Activated T-cell treated with anti-CD3 and anti-CD28 coated beads, Interleukin-2, amount 50 U/mL, for 72 hours (primary cell): ENCODE measurements around the gene PRDM16. TPM values are rescaled to one million over a fixed set of nuclear protein-coding genes. Genes with fewer than 3 reads are reported as not detected.

ENCODE experiments used
- ATAC-seq, 2 donors: fragments of 150-1000 bp; cut with Tn5 transposase; replicated peaks in 1 of 2; 2 replicates each; pipeline ENCODE4 v1.10.0; 2021; ENCODE audit warnings: moderate library complexity in 2 of 2, mild to moderate bottlenecking in 1 of 2
- DNase-seq, 2 donors: peaks; one replicate each; pipeline ENCODE4 v3.0.0; 2021 to 2022; ENCODE audit warnings: mixed read lengths in 1 of 2
- H3K27ac Mint-ChIP-seq: one replicate; pipeline ENCODE4 v1.8.0; 2022; ENCODE audit warnings: mild to moderate bottlenecking, moderate library complexity, mixed read lengths
- H3K27me3 Mint-ChIP-seq: one replicate; pipeline ENCODE4 v1.8.0; 2022; ENCODE audit warnings: low read depth, mixed read lengths
- H3K36me3 Mint-ChIP-seq, 2 donors: one replicate each; pipeline ENCODE4 v1.8.0; 2022; ENCODE audit warnings: mixed read lengths in 2 of 2, mild to moderate bottlenecking in 1 of 2; ENCODE audit not compliant: insufficient read depth in 2 of 2
- H3K4me1 Mint-ChIP-seq: one replicate; pipeline ENCODE4 v1.8.0; 2022; ENCODE audit warnings: low read depth, mixed read lengths
- H3K4me3 Mint-ChIP-seq, 2 donors: one replicate each; pipeline ENCODE4 v1.8.0; 2022; ENCODE audit warnings: mild to moderate bottlenecking in 2 of 2, mixed read lengths in 2 of 2, moderate library complexity in 2 of 2
- H3K9me3 Mint-ChIP-seq, 2 donors: one replicate each; pipeline ENCODE4 v1.8.0; 2022; ENCODE audit warnings: mixed read lengths in 2 of 2
- total RNA-seq, 2 donors: library from RNA; stranded (reverse); gene quantifications; one replicate each; pipeline ENCODE4 v1.2.3, GENCODE V29; 2022

PRDM16 gene
- total RNA-seq, 2 donors from 2014 or later = 0.77 to 1.7 TPM

GRCh38 chr1:3209201-3209600 is 140.2 kb downstream of the PRDM16 start:
- no peaks in the 10 kb centered on the region for H3K4me1 Mint-ChIP-seq
- H3K4me3 Mint-ChIP-seq = no peak overlapping the region
- ATAC-seq (no peak), DNase-seq (no peak)
- no peaks in the 10 kb centered on the region for H3K9me3 Mint-ChIP-seq
- H3K27ac Mint-ChIP-seq = no peak overlapping the region
- no peaks in the 10 kb centered on the region for H3K36me3 Mint-ChIP-seq
- H3K27me3 Mint-ChIP-seq = no peaks in the 10 kb centered on the region

DNA sequence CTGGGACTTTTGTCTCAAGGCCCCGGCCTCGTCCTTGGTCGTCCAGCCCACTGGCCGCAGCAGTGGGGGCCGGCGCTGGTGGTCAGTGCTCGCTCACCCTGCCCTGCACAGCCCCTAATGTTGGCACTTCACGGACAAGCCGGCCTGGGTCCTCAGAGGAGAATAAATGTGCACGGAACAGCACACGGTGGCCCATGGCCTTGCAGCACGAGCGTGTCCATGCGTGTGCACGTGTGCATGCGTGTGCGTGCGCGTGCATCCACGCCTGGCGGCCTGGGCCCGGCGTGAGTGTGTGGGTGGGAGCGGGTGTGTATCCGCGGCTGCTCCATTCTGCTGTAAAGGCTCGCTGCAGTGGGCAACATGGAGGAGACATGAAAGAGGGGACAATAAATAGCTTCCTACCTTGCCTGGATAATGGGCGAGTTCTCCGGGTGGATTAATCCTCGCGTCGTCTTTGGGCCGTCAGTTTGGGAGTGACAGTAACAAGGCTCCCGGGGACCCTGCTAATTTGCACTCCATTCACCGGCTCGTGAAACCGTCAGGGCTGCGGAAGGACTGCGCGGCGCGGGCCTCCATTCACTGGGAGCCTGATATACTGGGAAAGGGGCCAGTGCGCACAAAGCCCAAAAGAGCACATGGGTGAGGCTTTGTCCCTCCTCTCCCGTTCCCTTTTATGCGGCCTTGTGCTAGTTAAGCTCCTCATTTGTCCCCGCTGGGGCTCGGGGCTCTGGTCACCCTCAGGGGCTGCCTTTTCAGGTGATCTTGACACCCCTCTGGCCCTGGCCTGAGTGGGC is 142.8 kb downstream of the PRDM16 start:
- ATAC-seq (no peak), DNase-seq (no peak)
- Mint-ChIP-seq H3K4me1 (no peaks in the 10 kb centered on the region), H3K27me3 (no peaks in the 10 kb centered on the region), H3K9me3 (no peaks in the 10 kb centered on the region), H3K36me3 (no peaks in the 10 kb centered on the region), H3K4me3 (no peak overlapping the region), H3K27ac (no peak overlapping the region)

DNA sequence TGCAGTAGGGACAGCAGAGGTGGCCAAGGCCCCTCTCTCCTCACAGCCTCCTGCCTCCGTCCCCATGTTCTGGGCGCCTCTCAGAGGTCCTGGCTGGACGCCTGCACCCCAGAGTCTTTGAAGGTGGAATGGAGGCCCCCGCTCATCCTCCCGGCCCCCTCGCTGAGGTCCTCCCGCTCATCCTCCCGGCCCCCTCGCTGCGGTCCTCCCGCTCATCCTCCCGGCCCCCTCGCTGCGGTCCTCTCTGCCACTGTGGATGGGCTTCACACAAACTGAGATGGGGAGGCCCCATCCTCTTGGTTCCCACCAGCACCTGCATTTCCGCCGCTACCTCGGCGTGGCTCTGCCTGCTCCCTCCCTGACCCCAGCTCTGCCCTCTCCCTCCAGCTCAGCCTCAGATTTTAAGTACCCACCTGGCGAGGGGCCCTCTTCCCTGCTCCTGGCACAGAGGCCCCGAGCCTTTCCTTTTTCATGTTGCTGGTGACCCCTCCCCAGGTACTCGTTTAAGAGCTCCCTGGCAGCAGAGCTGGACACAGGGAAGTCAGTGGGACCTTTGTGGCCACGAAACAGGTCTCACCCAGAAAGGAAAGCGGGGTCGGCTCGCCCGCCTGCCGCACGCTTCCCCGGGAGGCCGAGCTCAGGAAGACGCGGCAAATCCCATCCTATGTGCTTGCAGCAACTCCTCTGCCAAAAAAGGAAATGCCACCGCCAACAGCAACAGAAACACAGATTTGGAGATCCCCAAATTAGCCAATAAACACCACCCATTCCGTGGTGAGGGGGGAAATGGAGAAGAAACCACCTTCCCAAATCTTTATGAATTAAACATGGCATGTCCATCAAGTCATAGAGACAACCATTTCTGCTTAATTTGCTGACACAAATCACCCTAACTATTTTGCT is 143.7 kb downstream of the PRDM16 start:
- H3K4me3 Mint-ChIP-seq = no peak overlapping the region
- no peak for ATAC-seq
- H3K27me3 Mint-ChIP-seq = no peaks in the 10 kb centered on the region
- H3K9me3 Mint-ChIP-seq = no peaks in the 10 kb centered on the region
- no peak for DNase-seq
- H3K4me1 Mint-ChIP-seq = no peaks in the 10 kb centered on the region
- no peaks in the 10 kb centered on the region for H3K36me3 Mint-ChIP-seq
- no peak overlapping the region for H3K27ac Mint-ChIP-seq

DNA sequence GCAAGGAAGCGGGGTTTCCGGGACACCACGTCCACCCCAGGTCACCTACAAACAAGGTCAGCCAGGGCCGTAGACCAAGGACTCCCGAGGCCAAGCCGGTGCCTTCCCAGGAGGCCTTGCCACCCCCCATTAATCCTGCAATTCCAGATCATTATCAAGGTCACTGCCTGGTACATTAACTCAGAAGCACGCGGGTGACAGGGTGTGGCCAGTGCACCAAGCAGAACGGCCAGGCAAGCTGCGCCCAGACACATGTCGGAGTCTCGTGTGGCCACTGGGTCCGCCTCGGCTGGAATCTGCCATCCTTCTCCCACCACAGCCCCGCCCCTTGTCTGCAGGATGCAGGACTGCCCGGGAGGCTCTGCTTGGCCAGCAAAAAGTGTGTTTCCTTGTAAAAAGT is 144.7 kb downstream of the PRDM16 start:
- no peak for ATAC-seq
- no peaks in the 10 kb centered on the region for H3K9me3 Mint-ChIP-seq
- H3K27me3 Mint-ChIP-seq = no peaks in the 10 kb centered on the region
- H3K36me3 Mint-ChIP-seq = no peaks in the 10 kb centered on the region
- no peaks in the 10 kb centered on the region for H3K4me1 Mint-ChIP-seq
- no peak for DNase-seq
- no peak overlapping the region for H3K4me3 Mint-ChIP-seq
- H3K27ac Mint-ChIP-seq = no peak overlapping the region

GRCh38 chr1:3215198-3216014 is 146.4 kb downstream of the PRDM16 start:
- Mint-ChIP-seq H3K4me3 (no peak overlapping the region), H3K27ac (no peak overlapping the region), H3K9me3 (no peaks in the 10 kb centered on the region), H3K27me3 (no peaks in the 10 kb centered on the region), H3K4me1 (no peaks in the 10 kb centered on the region), H3K36me3 (no peaks in the 10 kb centered on the region)
- ATAC-seq (no peak), DNase-seq (no peak)

GRCh38 chr1:3216015-3216391 is 147.0 kb downstream of the PRDM16 start:
- Mint-ChIP-seq H3K27me3 (no peaks in the 10 kb centered on the region), H3K36me3 (no peaks in the 10 kb centered on the region), H3K27ac (no peak overlapping the region), H3K9me3 (no peaks in the 10 kb centered on the region), H3K4me3 (no peak overlapping the region), H3K4me1 (no peaks in the 10 kb centered on the region)
- no peak for ATAC-seq
- no peak for DNase-seq

DNA sequence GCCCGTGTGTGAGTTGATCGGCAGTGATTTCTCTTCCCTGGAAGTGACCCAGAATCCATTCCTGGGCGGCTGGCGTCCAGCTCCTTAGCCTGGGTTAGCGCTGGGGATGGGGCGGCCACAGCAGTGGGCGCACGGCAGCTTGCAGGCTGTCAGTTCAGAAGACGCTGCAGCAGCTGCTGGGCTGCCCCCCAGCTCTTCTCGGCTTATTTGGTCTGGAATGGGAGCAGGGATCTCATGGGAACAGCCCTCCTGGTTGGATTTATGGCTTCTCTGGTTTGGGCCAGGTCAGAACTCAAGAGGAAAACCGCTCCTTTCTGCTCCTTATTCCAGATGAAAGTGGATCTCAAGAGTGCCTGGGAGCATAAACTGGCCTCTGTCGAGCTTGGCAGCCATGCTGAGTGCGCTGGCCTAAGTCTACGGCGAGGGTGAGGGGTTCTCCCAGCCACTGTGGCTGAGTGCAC is 148.2 kb downstream of the PRDM16 start:
- ATAC-seq (no peak), DNase-seq (no peak)
- H3K4me3 Mint-ChIP-seq = no peak overlapping the region
- no peak overlapping the region for H3K27ac Mint-ChIP-seq
- no peaks in the 10 kb centered on the region for H3K27me3 Mint-ChIP-seq
- no peaks in the 10 kb centered on the region for H3K36me3 Mint-ChIP-seq
- no peaks in the 10 kb centered on the region for H3K9me3 Mint-ChIP-seq
- H3K4me1 Mint-ChIP-seq = no peaks in the 10 kb centered on the region

DNA sequence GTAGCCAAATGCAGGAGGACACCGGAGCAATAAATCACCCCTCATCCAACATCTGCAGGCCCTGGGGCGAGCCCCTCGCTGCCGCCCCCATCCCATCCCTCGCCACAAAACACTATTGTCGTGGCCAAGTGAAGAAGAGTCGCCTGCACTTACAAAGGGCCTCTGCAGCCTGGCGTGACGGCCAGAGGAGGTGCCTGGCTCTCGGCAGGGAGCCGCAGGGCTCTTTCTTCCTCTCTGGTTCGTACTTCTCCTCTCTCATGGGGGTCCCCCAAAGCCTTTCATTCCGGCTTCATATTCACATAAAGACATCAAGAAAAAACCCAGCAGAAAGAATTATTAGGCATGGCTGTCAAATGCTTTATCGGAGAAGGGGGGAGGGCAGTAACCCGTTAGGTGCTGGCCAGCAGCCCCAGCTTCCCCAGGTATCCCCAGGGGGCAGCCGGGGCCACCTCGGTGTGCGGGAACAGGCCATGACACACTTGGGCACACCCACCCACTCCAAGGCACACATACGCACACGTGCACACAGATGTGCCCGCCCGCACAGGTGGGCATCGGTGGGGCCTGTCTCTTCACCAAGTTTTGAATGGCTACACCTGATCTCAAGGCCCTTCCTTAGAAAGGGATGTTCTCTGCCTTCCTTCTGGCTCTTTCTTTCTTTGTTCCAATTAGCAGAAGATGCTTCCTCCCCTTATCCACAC is 149.1 kb downstream of the PRDM16 start:
- ATAC-seq (no peak), DNase-seq (no peak)
- Mint-ChIP-seq H3K27me3 (no peaks in the 10 kb centered on the region), H3K36me3 (no peaks in the 10 kb centered on the region), H3K27ac (no peak overlapping the region), H3K4me1 (no peaks in the 10 kb centered on the region), H3K9me3 (no peaks in the 10 kb centered on the region), H3K4me3 (no peak overlapping the region)

- H3K36me3 Mint-ChIP-seq = no peaks in the 10 kb centered on the region
- no peaks in the 10 kb centered on the region for H3K9me3 Mint-ChIP-seq
- H3K4me1 Mint-ChIP-seq = no peaks in the 10 kb centered on the region
- H3K27ac Mint-ChIP-seq = no peak overlapping the region
- no peaks in the 10 kb centered on the region for H3K27me3 Mint-ChIP-seq
- no peak for ATAC-seq
- DNase-seq = no peak
- H3K4me3 Mint-ChIP-seq = no peak overlapping the region
Measured at GRCh38 chr1:3219005-3219790, 150.2 kb downstream of the PRDM16 start.

DNA sequence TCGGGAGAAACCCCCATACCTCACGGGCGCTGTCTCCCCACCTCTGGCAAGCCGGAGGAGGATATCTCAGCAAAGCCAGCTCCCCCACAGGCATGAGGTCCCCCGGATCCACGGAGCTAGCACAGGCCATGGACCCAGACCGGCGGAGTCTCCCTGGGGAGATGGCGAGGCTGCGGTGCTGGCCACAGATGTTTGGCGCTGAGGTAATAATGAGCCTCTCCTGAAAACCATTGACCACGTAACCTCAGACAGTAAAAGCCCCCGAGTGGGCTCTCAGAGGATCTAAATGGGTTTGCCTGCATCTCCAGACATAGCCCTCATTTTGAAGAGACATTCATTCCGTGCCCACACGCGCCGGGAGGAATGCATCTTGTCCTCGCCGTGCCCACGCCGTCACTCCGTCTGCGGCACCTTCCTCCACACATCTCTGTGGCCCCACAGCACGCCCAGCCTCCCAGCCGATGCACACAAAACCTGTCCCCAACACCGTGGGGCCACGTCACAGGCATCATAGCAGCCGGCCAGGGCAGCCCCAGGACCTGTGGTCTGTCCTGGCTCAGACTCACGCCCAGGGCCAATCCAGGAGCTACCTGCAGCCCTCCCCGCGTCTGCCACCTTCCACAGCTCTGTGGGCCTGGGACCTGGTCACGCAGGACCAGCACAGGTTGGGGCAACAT is 150.9 kb downstream of the PRDM16 start:
- Mint-ChIP-seq H3K27ac (no peak overlapping the region), H3K27me3 (no peaks in the 10 kb centered on the region), H3K4me1 (no peaks in the 10 kb centered on the region), H3K9me3 (no peaks in the 10 kb centered on the region), H3K4me3 (no peak overlapping the region), H3K36me3 (no peaks in the 10 kb centered on the region)
- no peak for DNase-seq
- ATAC-seq = no peak

DNA sequence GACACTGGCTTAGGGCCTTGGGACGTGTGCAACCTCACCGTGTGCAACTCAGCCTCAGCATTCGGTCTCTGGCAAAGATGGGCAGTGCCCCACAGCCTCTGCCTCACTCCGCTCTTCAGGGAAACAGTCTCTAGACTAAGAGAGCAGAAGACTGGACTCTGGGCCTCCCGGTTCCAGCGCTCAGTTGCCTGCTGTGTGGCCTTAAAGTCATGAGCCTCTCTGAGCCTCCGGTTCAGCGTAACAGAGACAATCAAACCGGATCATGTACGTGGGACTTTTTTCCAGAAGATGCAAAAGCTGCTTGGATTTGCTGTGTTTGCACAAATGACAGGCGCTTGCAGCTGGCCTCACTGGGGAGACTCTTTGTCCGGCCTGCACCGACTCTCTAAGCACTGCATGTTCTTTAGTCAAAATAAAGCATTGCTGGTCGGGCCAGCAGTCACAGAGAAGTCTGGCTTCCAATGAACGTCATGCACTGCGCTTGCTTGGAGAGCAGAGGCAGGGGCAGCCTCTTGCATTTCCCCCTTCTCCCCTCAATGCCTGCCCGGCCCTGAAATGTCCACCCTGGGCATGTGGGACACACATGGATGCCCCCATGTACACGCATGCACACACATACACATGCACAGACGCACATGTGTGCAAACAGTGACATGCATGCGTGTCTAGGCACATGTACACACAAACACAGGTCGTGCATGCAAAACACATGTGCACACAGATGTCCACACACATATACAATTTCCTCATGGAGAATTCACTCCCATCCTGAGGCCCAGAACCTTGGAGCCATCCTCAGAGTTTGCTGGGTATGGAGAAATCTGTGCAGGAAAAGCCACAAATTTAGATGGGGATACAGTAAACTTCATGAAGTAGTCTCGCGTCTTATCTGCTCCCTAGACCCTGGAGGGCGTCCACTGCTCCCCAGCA is 152.4 kb downstream of the PRDM16 start:
- no peak for ATAC-seq
- Mint-ChIP-seq H3K36me3 (no peaks in the 10 kb centered on the region), H3K9me3 (no peaks in the 10 kb centered on the region), H3K27me3 (no peaks in the 10 kb centered on the region), H3K27ac (no peak overlapping the region), H3K4me3 (no peak overlapping the region), H3K4me1 (no peaks in the 10 kb centered on the region)
- DNase-seq = no peak
